Fibroblast of pulmonary artery (primary cell): ENCODE data around the gene ULBP1.
"Not testable (repeated sequence)": the region's sequence is repeated elsewhere in the genome, so short reads cannot be mapped to it uniquely, and the experiment has no call there.

Experiments used
- DNase-seq: peaks from one replicate; pipeline ENCODE4 v3.0.0-alpha.2; 2010; ENCODE audit warnings: low read depth
- H3K4me3 ChIP-seq: replicated peaks from 2 replicates; pipeline ENCODE4 v1.5.1; 2011; ENCODE audit warnings: low read depth, mild to moderate bottlenecking, control low read depth, low read length, moderate library complexity
- TF ChIP-seq, protein P1 (sequence below): IDR thresholded peaks from 2 replicates; pipeline ENCODE4 v1.5.1; 2011; ENCODE audit warnings: mild to moderate bottlenecking, control low read depth, low read length, inconsistent platforms; ENCODE audit errors: missing control alignments

Gene ULBP1, protein sequence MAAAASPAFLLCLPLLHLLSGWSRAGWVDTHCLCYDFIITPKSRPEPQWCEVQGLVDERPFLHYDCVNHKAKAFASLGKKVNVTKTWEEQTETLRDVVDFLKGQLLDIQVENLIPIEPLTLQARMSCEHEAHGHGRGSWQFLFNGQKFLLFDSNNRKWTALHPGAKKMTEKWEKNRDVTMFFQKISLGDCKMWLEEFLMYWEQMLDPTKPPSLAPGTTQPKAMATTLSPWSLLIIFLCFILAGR

GRCh38 chr6:149963462-149964307 lies at the start of gene ULBP1:
Gene ULBP1 (plus strand): TSS chr6:149963943. CDS start chr6:149964050, 107 bp downstream.
- TF ChIP-seq, protein P1, sequence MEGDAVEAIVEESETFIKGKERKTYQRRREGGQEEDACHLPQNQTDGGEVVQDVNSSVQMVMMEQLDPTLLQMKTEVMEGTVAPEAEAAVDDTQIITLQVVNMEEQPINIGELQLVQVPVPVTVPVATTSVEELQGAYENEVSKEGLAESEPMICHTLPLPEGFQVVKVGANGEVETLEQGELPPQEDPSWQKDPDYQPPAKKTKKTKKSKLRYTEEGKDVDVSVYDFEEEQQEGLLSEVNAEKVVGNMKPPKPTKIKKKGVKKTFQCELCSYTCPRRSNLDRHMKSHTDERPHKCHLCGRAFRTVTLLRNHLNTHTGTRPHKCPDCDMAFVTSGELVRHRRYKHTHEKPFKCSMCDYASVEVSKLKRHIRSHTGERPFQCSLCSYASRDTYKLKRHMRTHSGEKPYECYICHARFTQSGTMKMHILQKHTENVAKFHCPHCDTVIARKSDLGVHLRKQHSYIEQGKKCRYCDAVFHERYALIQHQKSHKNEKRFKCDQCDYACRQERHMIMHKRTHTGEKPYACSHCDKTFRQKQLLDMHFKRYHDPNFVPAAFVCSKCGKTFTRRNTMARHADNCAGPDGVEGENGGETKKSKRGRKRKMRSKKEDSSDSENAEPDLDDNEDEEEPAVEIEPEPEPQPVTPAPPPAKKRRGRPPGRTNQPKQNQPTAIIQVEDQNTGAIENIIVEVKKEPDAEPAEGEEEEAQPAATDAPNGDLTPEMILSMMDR = peak; percentile 7
- peak within 1 kb of the TSS; percentile 51 for H3K4me3 ChIP-seq

DNA sequence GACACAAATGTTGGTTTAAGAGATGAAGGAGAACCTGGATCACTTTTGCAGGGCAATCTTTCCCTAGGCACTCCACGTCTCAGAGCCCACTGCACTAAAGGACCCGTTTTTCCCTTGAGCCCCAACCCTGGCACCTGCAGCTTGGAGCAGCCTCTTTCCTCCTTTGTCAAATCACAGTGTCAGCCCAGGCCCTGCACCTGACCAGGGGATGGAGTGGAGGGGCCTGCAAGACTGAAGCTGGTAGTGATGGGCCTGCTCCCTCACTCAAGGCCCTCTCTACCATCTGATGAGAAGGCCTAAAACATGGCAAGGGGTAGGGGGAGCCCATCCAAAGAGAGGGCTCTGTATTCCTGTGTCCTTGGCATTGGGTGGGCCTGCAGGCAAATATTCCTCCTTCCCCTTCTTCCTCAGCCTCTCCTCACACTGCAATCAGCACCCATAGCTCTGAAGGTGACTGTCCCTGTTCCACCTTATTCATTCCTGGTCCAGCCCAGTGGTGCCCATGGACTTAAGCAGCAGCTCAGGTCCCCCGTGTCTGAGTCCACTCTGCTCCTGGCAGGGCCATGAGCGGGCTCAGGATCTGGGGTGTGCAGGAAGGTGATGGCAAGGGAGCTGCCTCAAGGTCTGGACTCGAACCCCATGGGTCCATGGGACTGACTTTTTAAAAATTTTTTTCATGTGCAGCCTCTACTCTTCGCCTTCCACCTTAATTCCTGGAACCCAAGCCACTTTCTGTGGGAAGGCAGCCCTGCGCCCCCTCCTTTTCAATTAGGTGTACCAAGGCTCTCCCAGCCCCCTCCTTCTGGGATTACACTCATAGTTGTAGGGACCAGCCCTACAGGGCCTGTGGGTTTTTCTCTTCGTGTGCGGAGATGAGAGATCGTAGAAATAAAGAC lies 47.5 kb upstream of the ULBP1 start:
- no peak for DNase-seq
- no peak overlapping the region for H3K4me3 ChIP-seq
- TF ChIP-seq, protein P1 = no peak

More at GRCh38 chr6:149963462-149964307, at the start of gene ULBP1:
- DNase-seq = peak; percentile 84

- DNase-seq = no peak
- TF ChIP-seq, protein P1 = no peak
- no peak overlapping the region for H3K4me3 ChIP-seq
Observed at GRCh38 chr6:149917679-149918078, 46.1 kb upstream of the ULBP1 start.

DNA sequence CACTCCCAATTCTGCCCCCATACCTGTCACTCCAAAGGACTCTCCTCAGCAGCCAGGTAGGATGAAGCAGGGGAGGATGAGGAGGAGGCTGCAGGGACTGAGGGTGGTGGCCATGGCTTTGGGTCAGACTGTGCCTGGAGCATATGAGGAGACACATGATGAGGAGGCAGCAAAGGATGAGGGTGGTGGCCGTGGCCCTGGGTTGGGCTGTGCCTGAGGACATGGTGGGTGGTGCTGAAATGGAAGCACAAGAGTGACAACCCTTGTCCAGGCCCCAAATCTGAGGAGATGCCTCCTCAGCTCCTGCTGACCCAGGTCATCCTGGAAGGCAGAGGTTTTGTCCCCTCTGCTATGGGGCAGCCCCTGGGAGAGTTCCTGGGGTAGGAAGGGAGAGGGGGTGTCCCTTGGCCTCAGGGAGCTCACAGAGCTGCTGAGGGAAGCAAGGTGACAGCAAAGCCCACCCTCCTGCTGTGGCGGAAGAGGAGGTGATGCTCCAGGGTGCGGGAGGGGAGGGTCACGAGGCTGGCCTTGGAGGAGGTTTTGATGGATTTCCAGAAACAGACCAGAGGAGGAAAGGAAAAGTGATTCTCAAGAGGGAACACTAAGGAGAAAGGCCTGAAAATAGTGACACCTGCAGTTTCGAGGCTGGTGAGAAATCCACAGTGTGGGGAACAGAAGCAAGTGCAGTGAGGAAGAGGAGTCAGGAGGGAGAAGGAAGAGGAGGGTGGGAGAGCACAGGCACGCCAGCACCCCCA lies 45.4 kb upstream of the ULBP1 start:
- DNase-seq = no peak
- TF ChIP-seq, protein P1 = no peak
- no peak overlapping the region for H3K4me3 ChIP-seq

DNA sequence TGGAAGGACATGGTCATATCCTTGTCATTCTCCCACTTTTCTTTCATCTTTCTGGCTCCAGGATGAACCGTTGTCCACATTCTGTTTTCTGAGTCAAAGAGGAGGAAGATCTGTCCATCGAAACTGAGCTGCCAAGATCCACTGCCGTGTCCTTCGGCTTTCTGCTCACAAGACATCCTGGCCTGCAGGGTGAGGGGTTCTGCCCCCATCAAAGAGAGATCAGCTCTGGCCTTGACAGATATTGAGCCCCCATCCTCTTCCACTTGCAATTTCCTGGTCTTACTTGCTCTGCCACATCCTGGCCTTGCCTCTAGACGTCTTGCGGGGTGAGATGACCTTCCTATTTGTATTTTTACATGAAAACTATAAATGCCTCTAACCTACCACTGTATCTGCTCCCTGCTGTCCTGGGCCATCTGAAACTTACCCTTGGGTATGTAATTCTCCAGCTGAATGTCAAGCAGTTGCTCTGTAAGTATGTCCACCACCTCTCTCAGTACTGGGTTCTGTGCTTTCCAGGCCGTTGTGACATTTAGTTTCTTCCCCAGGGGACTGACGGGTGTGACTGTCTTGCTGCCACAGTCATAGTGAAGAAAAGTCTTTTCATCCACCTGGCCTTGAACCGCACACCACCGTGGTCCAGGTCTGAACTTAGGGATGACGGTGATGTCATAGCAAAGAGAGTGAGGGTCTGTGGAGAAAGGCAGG lies 44.5 kb upstream of the ULBP1 start:
- DNase-seq, H3K4me3 ChIP-seq: not testable (repeated sequence)

DNA sequence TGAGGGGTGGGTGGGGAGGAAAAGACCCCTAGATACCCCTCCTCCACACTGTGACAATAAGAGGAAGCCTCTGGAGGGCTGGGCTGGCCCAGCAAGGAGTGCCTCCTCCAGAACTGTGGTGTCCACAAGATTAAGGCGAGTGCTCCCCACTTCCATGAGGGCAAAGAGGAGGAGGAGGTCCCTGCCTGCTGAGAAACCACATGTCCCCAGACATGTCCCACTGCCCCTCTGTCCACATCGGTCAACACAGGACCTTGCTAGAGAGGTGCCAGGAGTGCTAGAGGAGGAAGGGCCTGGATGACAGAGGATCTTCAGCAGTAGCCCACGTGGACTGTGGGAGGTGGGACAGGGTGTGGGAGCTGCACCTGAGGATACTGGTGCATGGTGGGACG lies 43.9 kb upstream of the ULBP1 start:
- DNase-seq = no peak
- TF ChIP-seq, protein P1 = no peak

More for the DNA sequence above, 43.9 kb upstream of the ULBP1 start:
- H3K4me3 ChIP-seq = no peak overlapping the region
